Measurements from ENCODE around the gene IL1RAPL2.
"Not testable (repeated sequence)": the region's sequence is repeated elsewhere in the genome, so short reads cannot be mapped to it uniquely, and the experiment has no call there.

The IL1RAPL2 gene

GRCh38 chrX:104565791-104566680 is at the start of gene IL1RAPL2:
TSS of gene IL1RAPL2 (plus strand) at chrX:104566199.
- in situ Hi-C loops (cut with HindIII; ENCODE audit: low sequenced_read_pairs) = no loop called here

GRCh38 chrX:104522386-104522785 is 43.6 kb upstream of the IL1RAPL2 start:
- in situ Hi-C loops (cut with HindIII; ENCODE audit: low sequenced_read_pairs) = no loop called here

- in situ Hi-C loops (cut with HindIII; ENCODE audit: low sequenced_read_pairs) = no loop called here
Observed at GRCh38 chrX:104523858-104524257, 42.1 kb upstream of the IL1RAPL2 start.

GRCh38 chrX:104539081-104539480 is 26.9 kb upstream of the IL1RAPL2 start:
- in situ Hi-C loops (cut with HindIII; ENCODE audit: low sequenced_read_pairs) = no loop called here

- in situ Hi-C loops (cut with HindIII; ENCODE audit: low sequenced_read_pairs) = not testable (repeated sequence)
Observed at GRCh38 chrX:104542447-104542846, 23.6 kb upstream of the IL1RAPL2 start.

- in situ Hi-C loops (cut with HindIII; ENCODE audit: low sequenced_read_pairs) = no loop called here
Observed at GRCh38 chrX:104564335-104564734, 1.7 kb upstream of the IL1RAPL2 start.

GRCh38 chrX:104564921-104565703 is 887 bp upstream of the IL1RAPL2 start:
- in situ Hi-C loops (cut with HindIII; ENCODE audit: low sequenced_read_pairs) = no loop called here

- in situ Hi-C loops (cut with HindIII; ENCODE audit: low sequenced_read_pairs) = no loop called here
Observed at GRCh38 chrX:104566681-104567501, 892 bp downstream of the IL1RAPL2 start.

GRCh38 chrX:104567506-104567905 is 1.5 kb downstream of the IL1RAPL2 start:
- in situ Hi-C loops (cut with HindIII; ENCODE audit: low sequenced_read_pairs) = no loop called here

- in situ Hi-C loops (cut with HindIII; ENCODE audit: low sequenced_read_pairs) = no loop called here
Observed at GRCh38 chrX:104568304-104568915, 2.4 kb downstream of the IL1RAPL2 start.

- in situ Hi-C loops (cut with HindIII; ENCODE audit: low sequenced_read_pairs) = no loop called here
Observed at GRCh38 chrX:104618106-104618895, 52.3 kb downstream of the IL1RAPL2 start.

GRCh38 chrX:104621781-104622180 is 55.8 kb downstream of the IL1RAPL2 start:
- in situ Hi-C loops (cut with HindIII; ENCODE audit: low sequenced_read_pairs) = no loop called here

GRCh38 chrX:104641176-104641575 is 75.2 kb downstream of the IL1RAPL2 start:
- in situ Hi-C loops (cut with HindIII; ENCODE audit: low sequenced_read_pairs) = no loop called here

GRCh38 chrX:104647084-104647483 is 81.1 kb downstream of the IL1RAPL2 start:
- in situ Hi-C loops (cut with HindIII; ENCODE audit: low sequenced_read_pairs) = no loop called here

GRCh38 chrX:104659005-104659744 is 93.2 kb downstream of the IL1RAPL2 start:
- in situ Hi-C loops (cut with HindIII; ENCODE audit: low sequenced_read_pairs) = no loop called here

GRCh38 chrX:104660092-104660491 is 94.1 kb downstream of the IL1RAPL2 start:
- in situ Hi-C loops (cut with HindIII; ENCODE audit: low sequenced_read_pairs) = no loop called here

GRCh38 chrX:104662694-104663093 is 96.7 kb downstream of the IL1RAPL2 start:
- in situ Hi-C loops (cut with HindIII; ENCODE audit: low sequenced_read_pairs) = no loop called here

- in situ Hi-C loops (cut with HindIII; ENCODE audit: low sequenced_read_pairs) = no loop called here
Observed at GRCh38 chrX:104665691-104666090, 99.7 kb downstream of the IL1RAPL2 start.

GRCh38 chrX:104668550-104668949 is 102.6 kb downstream of the IL1RAPL2 start:
- in situ Hi-C loops (cut with HindIII; ENCODE audit: low sequenced_read_pairs) = no loop called here

All from DLD1 (cell line).